Keratinocyte (primary cell): ENCODE data around the gene DDX39B. TPM values are rescaled to one million over a fixed set of nuclear protein-coding genes. Genes with fewer than 3 reads are reported as not detected.

Experiments used
- DNase-seq: peaks from one replicate; pipeline ENCODE4 v3.0.0-alpha.2; 2011; ENCODE audit warnings: low read depth, missing footprints, low spot score
- FAIRE-seq: peaks from 2 replicates; lab custom pipeline; 2011; peaks lifted over from hg19 to GRCh38; lab: Jason Lieb, UNC
- H2AFZ ChIP-seq: 2 replicates; pipeline ENCODE4 v1.6.0; 2012; ENCODE audit warnings: low read length, control low read depth, inconsistent platforms; ENCODE audit not compliant: control insufficient read depth
- H3K27ac ChIP-seq: 2 replicates; pipeline ENCODE4 v1.5.1; 2011; ENCODE audit warnings: low read length; ENCODE audit not compliant: control insufficient read depth, insufficient read depth
- H3K27me3 ChIP-seq: 3 replicates; pipeline ENCODE4 v1.6.0; 2011; ENCODE audit warnings: low read length; ENCODE audit not compliant: control insufficient read depth, insufficient read depth; ENCODE audit errors: extremely low read depth
- H3K36me3 ChIP-seq, 2 experiments: 2 replicates in 1 of 2; 3 replicates in 1 of 2; pipeline ENCODE4 v1.5.1; 2011; ENCODE audit warnings: low read length in 2 of 2, mild to moderate bottlenecking in 1 of 2; ENCODE audit not compliant: control insufficient read depth in 2 of 2, insufficient read depth in 2 of 2; ENCODE audit errors: extremely low read depth in 1 of 2
- H3K4me1 ChIP-seq: 3 replicates; pipeline ENCODE4 v1.5.1; 2011; ENCODE audit warnings: low read length; ENCODE audit not compliant: control insufficient read depth, insufficient read depth; ENCODE audit errors: extremely low read depth
- H3K4me2 ChIP-seq: 3 replicates; pipeline ENCODE4 v1.6.0; 2011; ENCODE audit warnings: low read depth, low read length; ENCODE audit not compliant: control insufficient read depth, insufficient read depth; ENCODE audit errors: extremely low read depth
- H3K4me3 ChIP-seq, 3 experiments: fragments of 200-600 bp in 1 of 3; sonication (generic) in 1 of 3; 2 replicates in 2 of 3; 3 replicates in 1 of 3; pipeline ENCODE4 v1.5.1; 2011 to 2016; ENCODE audit warnings: low read length in 3 of 3, mild to moderate bottlenecking in 3 of 3, control low read depth in 2 of 3, inconsistent platforms in 1 of 3, low read depth in 1 of 3, mixed read lengths in 1 of 3, mixed run types in 1 of 3, moderate library complexity in 1 of 3; ENCODE audit not compliant: control insufficient read depth in 2 of 3, insufficient read depth in 2 of 3; ENCODE audit errors: extremely low read depth in 1 of 3
- H3K79me2 ChIP-seq: 2 replicates; pipeline ENCODE4 v1.6.0; 2012; ENCODE audit warnings: low read length; ENCODE audit not compliant: control insufficient read depth, insufficient read depth
- H3K9ac ChIP-seq: 3 replicates; pipeline ENCODE4 v1.6.0; 2011; ENCODE audit warnings: low read length; ENCODE audit not compliant: control insufficient read depth, insufficient read depth; ENCODE audit errors: extremely low read depth
- H3K9me1 ChIP-seq: 3 replicates; pipeline ENCODE4 v1.6.0; 2011; ENCODE audit warnings: low read length; ENCODE audit not compliant: control insufficient read depth, insufficient read depth; ENCODE audit errors: extremely low read depth
- H3K9me3 ChIP-seq: 2 replicates; pipeline ENCODE4 v1.5.1; 2012; ENCODE audit warnings: low read depth, low read length; ENCODE audit not compliant: control insufficient read depth
- H4K20me1 ChIP-seq: 3 replicates; pipeline ENCODE4 v1.6.0; 2011; ENCODE audit warnings: low read length; ENCODE audit not compliant: control insufficient read depth, insufficient read depth; ENCODE audit errors: extremely low read depth
- CTCF ChIP-seq, 3 experiments: IDR thresholded peaks in 1 of 3; conservative IDR thresholded peaks in 1 of 3; optimal IDR thresholded peaks in 1 of 3; 2 replicates in 2 of 3; 3 replicates in 1 of 3; pipeline versions ENCODE3 to v1.5.1; 2011; ENCODE audit warnings: low read length in 3 of 3, mild to moderate bottlenecking in 3 of 3, moderate library complexity in 2 of 3, control low read depth in 1 of 3, inconsistent platforms in 1 of 3; ENCODE audit not compliant: insufficient read depth in 2 of 3; ENCODE audit errors: extremely low read depth in 1 of 3
- EZH2 ChIP-seq: IDR thresholded peaks from one replicate; pipeline ENCODE4 v1.6.1; 2012; ENCODE audit warnings: inconsistent platforms, mild to moderate bottlenecking, low read length, moderate library complexity
- dilution Hi-C: fragments of 300-500 bp; cut with MboI; formaldehyde crosslinking; loops from one replicate; pipeline ENCODE4 v1.7.0; 2020; ENCODE audit warnings: low sequenced_read_pairs; ENCODE audit not compliant: extremely low pct_ligation_motif_present
- polyA plus RNA-seq, 5 experiments: library from polyadenylated mRNA; depleted of rRNA in 3 of 5; stranded (reverse) in 3 of 5; stranded (forward) in 1 of 5; unstranded in 1 of 5; fragments of >200 nt; gene quantifications; 1 replicate in 1 of 5; 2 replicates in 3 of 5; 3 replicates in 1 of 5; pipeline versions ENCODE4 v1.2.1 to v1.2.3, GENCODE V29; 2011 to 2012; ENCODE audit warnings: missing spikeins in 2 of 5, low read depth in 1 of 5, low replicate concordance in 1 of 5

DDX39B gene
- polyA plus RNA-seq, 1 donor (not counting 4 experiments of a cell fraction or from before 2014, with no cell fraction given), result 314 TPM

DNA sequence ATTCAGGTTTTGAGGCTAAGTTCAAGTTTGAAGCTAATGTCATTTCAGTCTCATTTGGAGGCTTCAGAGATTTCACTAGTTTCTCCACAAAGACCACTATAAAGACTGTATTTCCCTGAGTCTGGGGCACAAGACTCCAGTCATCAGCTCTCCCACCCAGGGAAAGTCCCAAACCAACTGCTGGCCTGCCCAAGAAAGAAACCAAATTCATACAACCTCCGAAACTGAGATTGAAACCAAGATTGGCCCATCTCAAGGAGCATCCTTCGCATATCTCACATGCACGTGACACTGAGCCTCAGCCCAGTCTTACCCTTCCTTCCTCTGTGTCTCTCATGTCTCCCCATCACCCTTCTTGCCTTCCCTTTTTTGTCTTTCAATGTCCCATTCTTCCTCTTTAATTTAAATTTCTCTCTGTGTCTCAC, 26.7 kb upstream of the DDX39B start:
- dilution Hi-C loops, result no loop called here
- no peak for DNase-seq
- Histone ChIP-seq H3K4me3 (no peak overlapping the region), H3K27me3 (no peaks in the 10 kb centered on the region), H3K27ac (no peak overlapping the region), H3K9ac (no peak overlapping the region), H3K9me3 (no peaks in the 10 kb centered on the region), H2AFZ (no peak overlapping the region), H3K9me1 (no peaks in the 10 kb centered on the region), H4K20me1 (no peaks in the 10 kb centered on the region), H3K4me1 (no peaks in the 10 kb centered on the region), H3K4me2 (no peak overlapping the region), H3K79me2 (no peaks in the 10 kb centered on the region), H3K36me3 (no peaks in the 10 kb centered on the region)
- TF ChIP-seq CTCF (optimal IDR thresholded peaks at IDR 0.05 in 1 of 3, IDR thresholded peaks at IDR 0.05 in 1 of 3, conservative IDR thresholded peaks at IDR 0.05 in 1 of 3; ENCODE audit: extremely low read depth in 1 of 3, insufficient read depth in 2 of 3, low read length in 3 of 3) (no peak), EZH2 (no peak)
- no peak for FAIRE-seq

- dilution Hi-C loops, result no loop called here
- no peak for TF ChIP-seq EZH2
- TF ChIP-seq CTCF (optimal IDR thresholded peaks at IDR 0.05 in 1 of 3, IDR thresholded peaks at IDR 0.05 in 1 of 3, conservative IDR thresholded peaks at IDR 0.05 in 1 of 3; ENCODE audit: extremely low read depth in 1 of 3, insufficient read depth in 2 of 3, low read length in 3 of 3), result no peak
- Histone ChIP-seq H3K9me3 (no peaks in the 10 kb centered on the region), H3K4me1 (no peaks in the 10 kb centered on the region), H3K9ac (no peak overlapping the region), H3K4me3 (no peak overlapping the region), H2AFZ (no peak overlapping the region), H3K9me1 (no peaks in the 10 kb centered on the region), H3K27ac (no peak overlapping the region), H4K20me1 (no peaks in the 10 kb centered on the region), H3K79me2 (no peaks in the 10 kb centered on the region), H3K36me3 (no peaks in the 10 kb centered on the region), H3K27me3 (no peaks in the 10 kb centered on the region), H3K4me2 (no peak overlapping the region)
- DNase-seq (no peak), FAIRE-seq (no peak)
Measured at GRCh38 chr6:31567531-31568370, 25.9 kb upstream of the DDX39B start.
